Measurements from ENCODE around the gene TMCO6.

Gene TMCO6

DNA sequence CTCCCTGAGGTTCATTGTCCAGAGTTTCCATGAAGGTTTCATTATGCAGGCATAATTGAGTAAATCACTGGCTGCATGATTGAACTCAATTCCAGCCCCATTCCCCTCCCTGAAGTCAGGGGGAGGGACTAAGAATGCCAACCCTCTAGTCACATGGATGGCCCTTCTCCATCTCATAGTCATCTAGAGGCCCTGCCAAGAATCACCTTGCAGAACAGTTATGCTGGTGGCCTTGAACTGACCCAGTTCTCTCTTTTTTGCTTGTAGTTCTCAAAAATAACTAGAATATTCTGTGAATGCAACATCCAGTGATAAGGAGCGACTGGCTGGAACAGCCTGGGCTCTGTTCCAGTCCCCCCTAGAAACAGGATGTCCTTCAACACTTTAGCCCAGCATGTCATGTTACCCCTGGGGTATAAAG is 42.9 kb upstream of the TMCO6 start:
- no peak overlapping the region for H3K27ac ChIP-seq (ENCODE audit: extremely low read depth, low read depth, low read length)
- no peaks in the 10 kb centered on the region for H3K9me3 ChIP-seq (ENCODE audit: control insufficient read depth, insufficient read depth, low read depth, low read length)
- peaks cover 8% of the 10 kb centered on the region; the same call in 1 of the 2 replicates for H3K4me1 ChIP-seq (ENCODE audit: control insufficient read depth, insufficient read depth, low read length)
- H3K4me3 ChIP-seq (ENCODE audit: low read depth, low read length), result no peak overlapping the region
- H3K36me3 ChIP-seq (ENCODE audit: control insufficient read depth in 2 of 2, insufficient read depth in 1 of 2, low read length in 2 of 2), result no peaks in the 10 kb centered on the region
- TF ChIP-seq HOXD13 (CRISPR knock-in tag; IDR thresholded peaks at IDR 0.05; ENCODE audit: borderline replicate concordance) (no peak), ZNF341 (tag by site-specific recombination; IDR thresholded peaks at IDR 0.05; ENCODE audit: low read depth) (peak; percentile 44)
- ChIA-PET POLR2A (no interaction called here), CTCF (interaction anchor here (0.6 to 1.1 kb wide), 3 partner anchors 156 to 334 kb away, joined by 3 to 5 read pairs (median 3); no protein-coding TSS in a partner anchor)

DNA sequence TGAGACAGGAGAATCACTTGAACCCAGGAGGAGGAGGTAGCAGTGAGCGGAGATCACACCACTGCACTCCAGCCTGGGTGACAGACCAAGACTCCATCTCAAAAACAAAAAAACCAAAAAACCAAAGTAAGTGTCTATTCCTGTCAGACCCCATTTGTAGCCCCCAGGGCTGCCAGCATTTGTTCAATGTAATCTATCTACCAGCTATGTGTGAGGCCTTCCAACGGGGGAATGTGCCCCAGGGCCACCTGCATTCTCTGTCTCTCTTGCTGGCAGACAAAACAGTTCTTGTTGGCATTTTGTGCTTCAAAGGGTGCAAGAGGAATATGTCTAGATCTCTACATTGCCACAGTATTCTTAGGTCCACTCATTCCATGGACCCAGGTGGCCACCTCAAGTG is 40.4 kb upstream of the TMCO6 start:
- Histone ChIP-seq H3K9me3 (ENCODE audit: control insufficient read depth, insufficient read depth, low read depth, low read length) (no peaks in the 10 kb centered on the region), H3K4me1 (ENCODE audit: control insufficient read depth, insufficient read depth, low read length) (peaks cover 8% of the 10 kb centered on the region; the same call in 1 of the 2 replicates), H3K36me3 (ENCODE audit: control insufficient read depth in 2 of 2, insufficient read depth in 1 of 2, low read length in 2 of 2) (no peaks in the 10 kb centered on the region), H3K27ac (ENCODE audit: extremely low read depth, low read depth, low read length) (no peak overlapping the region), H3K4me3 (ENCODE audit: low read depth, low read length) (no peak overlapping the region)
- ChIA-PET CTCF (no interaction called here), POLR2A (interaction anchor here (1.6 kb wide), 1 partner anchor 49 kb away, joined by 6 read pairs; the partner anchor contains the start of genes IK and NDUFA2)
- TF ChIP-seq ZBTB21 (tag by site-specific recombination; IDR thresholded peaks at IDR 0.05) (no peak), ZNF239 (tag by site-specific recombination; IDR thresholded peaks at IDR 0.05) (no peak), ZXDB (tag by site-specific recombination; IDR thresholded peaks at IDR 0.05) (no peak), ZNF585B (tag by site-specific recombination; IDR thresholded peaks at IDR 0.05) (no peak), CTCF (tag by site-specific recombination; IDR thresholded peaks at IDR 0.05) (no peak), ZSCAN30 (tag by site-specific recombination; IDR thresholded peaks at IDR 0.05) (no peak)

DNA sequence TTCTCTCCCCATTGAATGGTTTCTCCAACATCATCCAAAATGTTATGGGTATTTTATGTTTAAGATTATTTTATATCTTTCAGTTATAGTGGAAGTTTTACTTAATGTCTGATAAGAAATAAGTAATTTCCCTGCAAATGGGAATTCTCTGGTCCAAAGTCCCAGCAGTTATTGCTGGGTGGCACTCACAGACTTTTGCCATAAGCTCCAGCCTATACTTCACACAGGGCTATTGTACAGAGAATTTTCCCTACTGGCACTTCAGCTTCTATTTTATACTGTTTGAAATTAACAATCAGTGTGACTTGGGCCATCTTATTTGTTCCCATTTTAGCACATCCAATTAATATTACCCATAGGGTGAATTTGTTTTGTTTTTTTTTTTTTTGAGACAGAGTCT is 39.2 kb upstream of the TMCO6 start:
- ChIA-PET POLR2A (interaction anchor here (0.6 to 1.6 kb wide), 2 partner anchors 48 to 131 kb away, joined by 6 to 8 read pairs; partner anchors contain the start of genes IK and NDUFA2), CTCF (interaction anchor here (0.6 to 1.1 kb wide), 2 partner anchors 12 to 132 kb away, joined by 3 to 4 read pairs; no protein-coding TSS in a partner anchor)
- H3K4me3 ChIP-seq (ENCODE audit: low read depth, low read length), result no peak overlapping the region
- no peaks in the 10 kb centered on the region for H3K9me3 ChIP-seq (ENCODE audit: control insufficient read depth, insufficient read depth, low read depth, low read length)
- H3K27ac ChIP-seq (ENCODE audit: extremely low read depth, low read depth, low read length), result no peak overlapping the region
- peaks cover 8% of the 10 kb centered on the region; the same call in 1 of the 2 replicates for H3K4me1 ChIP-seq (ENCODE audit: control insufficient read depth, insufficient read depth, low read length)
- no peaks in the 10 kb centered on the region for H3K36me3 ChIP-seq (ENCODE audit: control insufficient read depth in 2 of 2, insufficient read depth in 1 of 2, low read length in 2 of 2)
- TF ChIP-seq ZNF311 (tag by site-specific recombination; IDR thresholded peaks at IDR 0.05; ENCODE audit: borderline replicate concordance) (no peak), BCL11A (tag by site-specific recombination; IDR thresholded peaks at IDR 0.05; ENCODE audit: low read depth) (no peak), ZNF558 (tag by site-specific recombination; IDR thresholded peaks at IDR 0.05) (no peak), ZNF768 (tag by site-specific recombination; IDR thresholded peaks at IDR 0.05) (no peak), ZNF843 (tag by site-specific recombination; IDR thresholded peaks at IDR 0.05) (no peak), ZNF664 (tag by site-specific recombination; IDR thresholded peaks at IDR 0.05) (no peak), MZF1 (tag by site-specific recombination; IDR thresholded peaks at IDR 0.05; ENCODE audit: borderline replicate concordance) (no peak), GLIS2 (tag by site-specific recombination; IDR thresholded peaks at IDR 0.05) (no peak), HOXA7 (CRISPR knock-in tag; IDR thresholded peaks at IDR 0.05; ENCODE audit: borderline replicate concordance) (no peak), ZNF221 (tag by site-specific recombination; IDR thresholded peaks at IDR 0.05; ENCODE audit: borderline replicate concordance) (no peak), REPIN1 (tag by site-specific recombination; IDR thresholded peaks at IDR 0.05; ENCODE audit: low read depth) (no peak)
- TF ChIP-seq, protein P1, sequence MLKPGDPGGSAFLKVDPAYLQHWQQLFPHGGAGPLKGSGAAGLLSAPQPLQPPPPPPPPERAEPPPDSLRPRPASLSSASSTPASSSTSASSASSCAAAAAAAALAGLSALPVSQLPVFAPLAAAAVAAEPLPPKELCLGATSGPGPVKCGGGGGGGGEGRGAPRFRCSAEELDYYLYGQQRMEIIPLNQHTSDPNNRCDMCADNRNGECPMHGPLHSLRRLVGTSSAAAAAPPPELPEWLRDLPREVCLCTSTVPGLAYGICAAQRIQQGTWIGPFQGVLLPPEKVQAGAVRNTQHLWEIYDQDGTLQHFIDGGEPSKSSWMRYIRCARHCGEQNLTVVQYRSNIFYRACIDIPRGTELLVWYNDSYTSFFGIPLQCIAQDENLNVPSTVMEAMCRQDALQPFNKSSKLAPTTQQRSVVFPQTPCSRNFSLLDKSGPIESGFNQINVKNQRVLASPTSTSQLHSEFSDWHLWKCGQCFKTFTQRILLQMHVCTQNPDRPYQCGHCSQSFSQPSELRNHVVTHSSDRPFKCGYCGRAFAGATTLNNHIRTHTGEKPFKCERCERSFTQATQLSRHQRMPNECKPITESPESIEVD (tag by site-specific recombination; IDR thresholded peaks at IDR 0.05), result no peak
- TF ChIP-seq, protein P2, sequence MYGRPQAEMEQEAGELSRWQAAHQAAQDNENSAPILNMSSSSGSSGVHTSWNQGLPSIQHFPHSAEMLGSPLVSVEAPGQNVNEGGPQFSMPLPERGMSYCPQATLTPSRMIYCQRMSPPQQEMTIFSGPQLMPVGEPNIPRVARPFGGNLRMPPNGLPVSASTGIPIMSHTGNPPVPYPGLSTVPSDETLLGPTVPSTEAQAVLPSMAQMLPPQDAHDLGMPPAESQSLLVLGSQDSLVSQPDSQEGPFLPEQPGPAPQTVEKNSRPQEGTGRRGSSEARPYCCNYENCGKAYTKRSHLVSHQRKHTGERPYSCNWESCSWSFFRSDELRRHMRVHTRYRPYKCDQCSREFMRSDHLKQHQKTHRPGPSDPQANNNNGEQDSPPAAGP (tag by site-specific recombination; IDR thresholded peaks at IDR 0.05), result no peak

Measured in HEK293 (cell line).